ENCODE data around the gene GNMT.

DNA sequence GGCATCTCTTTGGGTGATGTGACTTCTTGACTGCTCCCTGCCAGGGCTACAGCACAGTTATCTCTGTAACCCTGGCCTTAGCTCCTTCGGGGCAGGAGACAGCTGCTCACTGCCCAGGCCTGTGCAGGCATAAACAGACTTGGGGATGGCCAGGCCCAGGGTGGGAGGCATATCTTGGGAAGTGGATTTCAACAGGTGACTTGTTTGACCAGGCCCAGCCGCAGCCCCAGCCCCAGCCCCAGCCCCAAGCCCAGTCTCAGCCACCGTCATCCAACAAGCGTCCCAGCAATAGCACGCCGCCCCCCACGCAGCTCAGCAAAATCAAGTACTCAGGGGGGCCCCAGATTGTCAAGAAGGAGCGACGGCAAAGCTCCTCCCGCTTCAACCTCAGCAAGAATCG, 45.7 kb downstream of the GNMT start:
- TF ChIP-seq, protein P1, sequence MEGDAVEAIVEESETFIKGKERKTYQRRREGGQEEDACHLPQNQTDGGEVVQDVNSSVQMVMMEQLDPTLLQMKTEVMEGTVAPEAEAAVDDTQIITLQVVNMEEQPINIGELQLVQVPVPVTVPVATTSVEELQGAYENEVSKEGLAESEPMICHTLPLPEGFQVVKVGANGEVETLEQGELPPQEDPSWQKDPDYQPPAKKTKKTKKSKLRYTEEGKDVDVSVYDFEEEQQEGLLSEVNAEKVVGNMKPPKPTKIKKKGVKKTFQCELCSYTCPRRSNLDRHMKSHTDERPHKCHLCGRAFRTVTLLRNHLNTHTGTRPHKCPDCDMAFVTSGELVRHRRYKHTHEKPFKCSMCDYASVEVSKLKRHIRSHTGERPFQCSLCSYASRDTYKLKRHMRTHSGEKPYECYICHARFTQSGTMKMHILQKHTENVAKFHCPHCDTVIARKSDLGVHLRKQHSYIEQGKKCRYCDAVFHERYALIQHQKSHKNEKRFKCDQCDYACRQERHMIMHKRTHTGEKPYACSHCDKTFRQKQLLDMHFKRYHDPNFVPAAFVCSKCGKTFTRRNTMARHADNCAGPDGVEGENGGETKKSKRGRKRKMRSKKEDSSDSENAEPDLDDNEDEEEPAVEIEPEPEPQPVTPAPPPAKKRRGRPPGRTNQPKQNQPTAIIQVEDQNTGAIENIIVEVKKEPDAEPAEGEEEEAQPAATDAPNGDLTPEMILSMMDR (IDR thresholded peaks at IDR 0.05; ENCODE audit: control extremely low read depth in 1 of 3, insufficient read depth in 1 of 3, low read depth in 1 of 3, low read length in 3 of 3) = no peak
- TF ChIP-seq SRF (IDR thresholded peaks at IDR 0.05; ENCODE audit: low read depth, low read length) (no peak), SAP30 (IDR thresholded peaks at IDR 0.05; ENCODE audit: insufficient read depth, insufficient replicate concordance, low read length) (no peak), SIX5 (IDR thresholded peaks at IDR 0.05; ENCODE audit: low read depth, low read length) (no peak), POLR2A (IDR thresholded peaks at IDR 0.05; ENCODE audit: control extremely low read depth in 1 of 2, low read depth in 2 of 2, low read length in 2 of 2) (no peak)

Measured in H1 (cell line).